Psoas muscle (tissue), 8 donors: ENCODE data around the gene PRL. TPM values are rescaled to one million over a fixed set of nuclear protein-coding genes. Genes with fewer than 3 reads are reported as not detected.

Experiments used
- ATAC-seq, 4 donors: fragments of 200-7000 bp; cut with Tn5 transposase; one replicate each; pipeline ENCODE4 v1.9.1; 2020; ENCODE audit warnings: moderate library complexity in 3 of 4, mild to moderate bottlenecking in 2 of 4
- DNase-seq, 2 donors: peaks; one replicate each; pipeline ENCODE4 v3.0.0-alpha.2; 2020
- H3K27ac ChIP-seq: fragments of 200-600 bp; one replicate; pipeline ENCODE4 v1.8.0; 2022
- H3K27me3 ChIP-seq, 3 donors: fragments of 200-600 bp in 1 of 3; one replicate each; pipeline versions ENCODE4 v1.6.1 to v1.8.0; 2013 to 2022; ENCODE audit warnings: low read length in 2 of 3, mild to moderate bottlenecking in 2 of 3, moderate library complexity in 1 of 3; ENCODE audit not compliant: insufficient read depth in 3 of 3
- H3K36me3 ChIP-seq, 2 donors: fragments of 200-600 bp in 1 of 2; one replicate each; pipeline versions ENCODE4 v1.6.1 to v1.8.0; 2013 to 2022; ENCODE audit warnings: low read depth in 1 of 2, mild to moderate bottlenecking in 1 of 2, moderate library complexity in 1 of 2; ENCODE audit not compliant: insufficient read depth in 1 of 2
- H3K4me1 ChIP-seq: fragments of 200-600 bp; one replicate; pipeline ENCODE4 v1.8.0; 2022
- H3K4me3 ChIP-seq: fragments of 200-600 bp; one replicate; pipeline ENCODE4 v1.8.0; 2022; ENCODE audit warnings: mild to moderate bottlenecking
- H3K9me3 ChIP-seq: fragments of 200-600 bp; one replicate; pipeline ENCODE4 v1.8.0; 2022
- WGBS, 3 donors: extraction: QIAGEN DNeasy Blood & Tissue Kit; methylation state at CpG; one replicate each; pipeline versions ENCODE4 v1.1.6 to v1.1.7; 2013; 5-methylcytosine and 5-hydroxymethylcytosine counted together
- intact Hi-C, 2 donors: fragments of 100-400 bp; cut with DNase I; formaldehyde crosslinking; loops; one replicate each; pipeline versions ENCODE4 v1.11.0 to v1.14.2; 2022
- polyA plus RNA-seq, 3 donors: library from polyadenylated mRNA; stranded (reverse); fragments of 200-250 nt; gene quantifications; one replicate each; pipeline ENCODE4 v1.2.3, GENCODE V29; 2013
- total RNA-seq, 4 donors: library from RNA; stranded (reverse); fragmentation: NEBNext Ultra II Directional in 2 of 4; extraction: Animal tissue kit (Norgen Biotek cat#: 25700) in 2 of 4; gene quantifications; one replicate each; pipeline versions ENCODE4 v1.2.1 to v1.2.4, GENCODE V29; 2021 to 2023
- TF ChIP-seq, protein P1 (sequence below): fragments of 200-600 bp; IDR thresholded peaks from one replicate; pipeline ENCODE4 v1.8.0; 2022; ENCODE audit warnings: antibody characterized with exemption
- donor health status: healthy with polysubstance abuse.
- donor health status: DM: no; HTN: no; CAD: no; lungs with moderate emphysema.
- donor health status: Bipolar disorder and iron deficiency.
- donor health status: healthy.
- donor health status: DM: yes; HTN: yes; CAD: no.
- donor health status: DM: no; HTN: no; CAD: no.
- donor health status: DM: no; HTN: no; CAD: no.
- donor health status: DM: yes; HTN: yes; CAD: no.

Gene PRL
- total and polyA plus RNA-seq, 7 donors = 0.05 TPM; not detected in 6

DNA sequence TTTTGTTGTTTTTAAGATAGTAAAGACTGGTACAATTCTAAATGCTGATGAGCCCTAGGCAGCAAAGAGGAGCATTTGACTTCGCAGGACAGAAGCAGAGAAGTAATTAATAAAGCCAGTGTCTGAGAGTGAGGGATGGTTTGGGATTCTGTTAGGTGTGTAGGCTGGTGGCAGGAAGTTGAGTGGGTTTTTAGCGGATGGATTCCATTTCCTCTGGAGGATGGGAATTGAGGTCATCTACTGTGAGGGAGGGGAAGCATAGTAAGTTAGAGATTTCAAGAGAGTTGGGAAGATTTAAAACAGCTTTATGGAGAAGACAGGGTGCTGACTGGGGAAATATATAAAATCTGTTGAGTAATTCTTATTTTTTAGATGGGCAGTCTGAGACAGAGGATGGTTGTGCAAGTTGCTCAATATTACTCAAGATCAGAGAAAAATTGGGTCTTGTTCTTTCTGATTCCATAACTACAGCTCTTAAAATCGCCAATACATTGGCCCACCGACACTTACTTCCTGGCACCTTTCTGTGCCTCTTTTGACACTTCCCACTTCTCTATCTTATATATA lies 48.8 kb downstream of the PRL start:
- intact Hi-C loops = no loop called here
- Histone ChIP-seq H3K4me1 (no peaks in the 10 kb centered on the region), H3K27me3 (no peaks in the 10 kb centered on the region), H3K27ac (no peak overlapping the region), H3K36me3 (no peaks in the 10 kb centered on the region), H3K4me3 (no peak overlapping the region), H3K9me3 (no peaks in the 10 kb centered on the region)
- 85 to 87% (median 86%) methylated on average over 4 of the region's 4 CpGs for WGBS, 3 donors
- DNase-seq = no peak
- TF ChIP-seq, protein P1, sequence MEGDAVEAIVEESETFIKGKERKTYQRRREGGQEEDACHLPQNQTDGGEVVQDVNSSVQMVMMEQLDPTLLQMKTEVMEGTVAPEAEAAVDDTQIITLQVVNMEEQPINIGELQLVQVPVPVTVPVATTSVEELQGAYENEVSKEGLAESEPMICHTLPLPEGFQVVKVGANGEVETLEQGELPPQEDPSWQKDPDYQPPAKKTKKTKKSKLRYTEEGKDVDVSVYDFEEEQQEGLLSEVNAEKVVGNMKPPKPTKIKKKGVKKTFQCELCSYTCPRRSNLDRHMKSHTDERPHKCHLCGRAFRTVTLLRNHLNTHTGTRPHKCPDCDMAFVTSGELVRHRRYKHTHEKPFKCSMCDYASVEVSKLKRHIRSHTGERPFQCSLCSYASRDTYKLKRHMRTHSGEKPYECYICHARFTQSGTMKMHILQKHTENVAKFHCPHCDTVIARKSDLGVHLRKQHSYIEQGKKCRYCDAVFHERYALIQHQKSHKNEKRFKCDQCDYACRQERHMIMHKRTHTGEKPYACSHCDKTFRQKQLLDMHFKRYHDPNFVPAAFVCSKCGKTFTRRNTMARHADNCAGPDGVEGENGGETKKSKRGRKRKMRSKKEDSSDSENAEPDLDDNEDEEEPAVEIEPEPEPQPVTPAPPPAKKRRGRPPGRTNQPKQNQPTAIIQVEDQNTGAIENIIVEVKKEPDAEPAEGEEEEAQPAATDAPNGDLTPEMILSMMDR = no peak
- ATAC-seq = no peak

GRCh38 chr6:22240025-22240424 lies 56.8 kb downstream of the PRL start:
- H3K27me3 ChIP-seq = no peaks in the 10 kb centered on the region
- WGBS, 3 donors = 0% methylated on average over 1 of the region's 1 CpG
- H3K4me3 ChIP-seq = no peak overlapping the region
- H3K4me1 ChIP-seq = no peaks in the 10 kb centered on the region
- intact Hi-C loops = no loop called here
- no peak for ATAC-seq
- DNase-seq = no peak
- TF ChIP-seq, protein P1 = no peak
- no peaks in the 10 kb centered on the region for H3K36me3 ChIP-seq
- H3K9me3 ChIP-seq = no peaks in the 10 kb centered on the region
- H3K27ac ChIP-seq = no peak overlapping the region

DNA sequence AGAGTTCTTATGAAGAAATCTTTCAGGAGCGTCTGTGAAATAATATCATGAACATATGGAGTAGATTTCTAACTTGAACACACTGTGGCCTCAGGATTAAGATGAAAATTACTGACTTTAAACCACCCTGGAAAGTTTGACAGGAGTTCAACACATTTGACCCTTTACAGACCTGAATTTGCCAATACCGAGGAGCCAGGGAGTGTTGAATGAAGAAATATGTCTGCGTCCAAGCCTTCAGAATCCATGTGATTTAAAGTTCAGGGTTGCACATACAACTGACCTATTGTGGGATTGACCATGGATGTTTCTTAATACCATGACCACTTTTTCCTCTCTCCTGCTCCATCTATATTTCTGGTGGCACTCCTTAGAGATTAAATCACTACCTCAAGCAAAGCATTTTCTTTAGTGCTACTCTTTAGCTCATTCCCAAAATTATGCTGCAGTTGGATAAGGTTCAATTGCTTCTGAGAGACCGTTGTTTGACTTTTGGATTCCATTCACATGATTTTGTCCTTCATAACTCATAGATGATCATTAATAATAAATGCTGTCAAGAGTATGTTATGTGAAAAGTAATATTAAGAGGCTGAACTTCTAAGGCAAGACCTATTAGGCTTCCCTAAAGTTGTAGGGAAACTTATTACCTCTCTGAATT lies 57.4 kb downstream of the PRL start:
- ATAC-seq (no peak), DNase-seq (no peak)
- no peak overlapping the region for H3K27ac ChIP-seq
- 49 to 58% (median 54%) methylated on average over 4 of the region's 4 CpGs for WGBS, 3 donors
- H3K27me3 ChIP-seq = no peaks in the 10 kb centered on the region
- H3K4me1 ChIP-seq = no peaks in the 10 kb centered on the region
- no peaks in the 10 kb centered on the region for H3K9me3 ChIP-seq
- H3K36me3 ChIP-seq = no peaks in the 10 kb centered on the region
- intact Hi-C loops = no loop called here
- TF ChIP-seq, protein P1 = no peak
- H3K4me3 ChIP-seq = no peak overlapping the region

GRCh38 chr6:22238861-22239260 lies 58.0 kb downstream of the PRL start:
- Histone ChIP-seq H3K27me3 (no peaks in the 10 kb centered on the region), H3K4me1 (no peaks in the 10 kb centered on the region), H3K27ac (no peak overlapping the region), H3K36me3 (no peaks in the 10 kb centered on the region), H3K4me3 (no peak overlapping the region), H3K9me3 (no peaks in the 10 kb centered on the region)
- intact Hi-C loops = no loop called here
- no peak for ATAC-seq
- no peak for DNase-seq
- TF ChIP-seq, protein P1 = no peak
- WGBS, 3 donors = 61 to 81% (median 68%) methylated on average over 4 of the region's 4 CpGs

DNA sequence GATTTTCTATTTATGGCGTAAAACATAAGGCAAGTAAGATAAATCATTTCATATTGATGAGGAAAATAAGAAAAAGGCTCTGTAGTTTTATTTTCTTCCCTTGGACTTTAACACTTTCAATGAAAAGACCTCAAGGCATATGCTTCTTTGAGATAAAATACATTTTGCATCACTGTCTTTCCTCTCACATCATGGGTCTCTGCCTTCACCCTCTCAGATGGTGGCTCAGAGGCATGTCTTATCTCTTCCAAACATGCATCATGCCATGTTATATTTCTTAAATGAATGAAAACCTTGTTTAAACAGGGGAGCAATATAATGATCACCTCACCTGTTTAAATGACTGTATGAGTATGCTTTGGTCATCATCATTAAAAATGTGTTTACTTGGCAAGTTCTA lies 59.3 kb downstream of the PRL start:
- ATAC-seq (no peak), DNase-seq (no peak)
- Histone ChIP-seq H3K27ac (no peak overlapping the region), H3K9me3 (no peaks in the 10 kb centered on the region), H3K4me3 (no peak overlapping the region), H3K36me3 (no peaks in the 10 kb centered on the region), H3K27me3 (no peaks in the 10 kb centered on the region), H3K4me1 (no peaks in the 10 kb centered on the region)
- WGBS, 3 donors = 0% methylated on average over 1 of the region's 1 CpG
- TF ChIP-seq, protein P1 = no peak
- intact Hi-C loops = no loop called here
